IPS-NIHi11 (cell line): ENCODE data around the gene BLID.

Source experiments
- DNase-seq: peaks from one replicate; pipeline ENCODE4 v3.0.0; 2012; ENCODE audit warnings: mixed read lengths, low spot score

The BLID gene

GRCh38 chr11:122081073-122081472 lies 34.9 kb downstream of the BLID start:
- DNase-seq, result no peak

DNA sequence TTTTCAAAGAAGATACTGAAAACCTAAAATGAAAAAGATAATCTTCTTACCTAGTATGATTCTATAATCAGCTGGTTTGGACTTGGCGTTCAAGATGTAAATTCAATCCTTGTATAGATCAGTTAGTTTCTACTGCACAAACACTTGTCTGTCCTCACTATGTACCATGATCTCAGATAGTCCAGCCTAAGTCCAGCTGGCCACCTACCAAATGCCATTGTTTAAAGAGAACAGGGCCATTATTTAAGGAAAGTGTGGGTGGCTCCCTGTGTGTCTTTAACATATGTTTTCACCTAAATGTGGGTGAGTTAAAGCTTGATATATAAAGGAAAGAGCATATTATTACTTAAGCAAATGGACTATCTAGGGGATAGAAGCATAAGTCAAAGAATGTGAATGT lies 38.6 kb downstream of the BLID start:
- DNase-seq, result no peak

DNA sequence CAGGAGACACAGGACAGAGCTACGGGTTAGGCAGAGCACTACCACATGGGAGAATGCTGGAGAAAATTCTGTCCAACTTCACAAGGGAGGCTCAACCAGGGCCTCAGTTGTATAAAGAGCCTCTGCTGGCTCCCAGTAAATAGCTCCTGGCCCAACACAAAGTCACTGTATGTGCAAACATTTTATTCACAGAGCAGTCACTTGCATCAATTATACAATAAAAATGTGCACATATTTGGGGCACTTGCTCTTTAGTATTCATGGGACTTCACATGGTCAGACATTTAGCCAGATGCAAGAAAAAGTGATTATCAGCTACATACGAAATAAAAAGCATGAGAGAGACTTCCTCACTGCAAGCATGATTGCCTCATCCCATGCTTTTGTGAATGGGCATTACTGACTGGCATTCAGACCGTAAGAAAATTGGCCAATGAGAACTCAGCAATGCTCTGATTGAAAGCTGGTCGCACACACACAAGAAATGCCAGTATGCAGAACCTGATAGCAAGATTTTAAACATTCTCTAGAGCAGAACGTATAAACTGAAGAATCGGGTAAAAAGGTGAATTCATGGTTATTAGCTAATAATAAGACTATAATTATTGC lies 39.4 kb downstream of the BLID start:
- no peak for DNase-seq

DNA sequence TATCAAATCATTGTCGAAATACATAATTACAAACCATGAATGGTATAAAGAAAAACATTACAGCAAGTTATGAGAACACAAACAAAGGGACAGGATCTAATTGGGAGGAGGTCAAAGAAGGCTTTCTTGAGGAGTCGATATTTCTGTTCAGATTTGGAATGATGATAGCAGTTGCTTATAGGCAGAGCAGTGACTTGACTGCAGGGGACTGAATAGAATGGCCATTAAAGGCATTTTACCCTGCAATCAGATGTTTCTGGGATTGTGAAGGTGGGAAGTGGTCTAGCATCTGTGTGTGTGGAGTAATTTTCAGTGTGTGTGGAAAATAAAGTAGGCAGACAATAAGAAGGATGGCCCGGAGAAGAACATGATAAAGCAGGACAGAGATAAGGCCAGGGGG lies 41.0 kb downstream of the BLID start:
- DNase-seq, result no peak

GRCh38 chr11:122074022-122074421 lies 42.0 kb downstream of the BLID start:
- DNase-seq, result no peak

DNA sequence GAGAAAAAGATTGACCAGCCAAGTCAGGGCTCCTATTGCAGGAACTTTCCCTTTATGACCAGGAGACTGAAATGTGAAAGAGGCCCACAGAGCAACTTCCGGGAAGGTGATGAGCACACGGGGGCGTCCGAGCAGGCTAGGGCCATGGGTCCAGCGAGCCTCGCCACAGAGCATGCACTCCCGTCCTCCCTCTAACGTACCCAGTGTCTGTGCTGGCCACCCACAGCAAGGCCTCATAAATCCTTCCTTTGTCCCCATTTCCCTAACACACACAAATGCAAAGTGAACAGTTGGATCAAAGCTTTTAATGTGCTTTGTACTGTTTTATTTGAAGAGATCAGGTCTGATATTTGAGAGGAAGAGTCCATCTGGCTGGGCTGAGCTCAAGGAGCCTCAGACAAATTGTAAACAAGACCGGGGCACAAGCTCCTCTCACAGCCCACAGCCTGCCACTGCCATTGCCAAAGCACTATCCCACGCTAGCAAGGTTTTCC lies 44.3 kb downstream of the BLID start:
- DNase-seq, result peak; percentile 27

DNA sequence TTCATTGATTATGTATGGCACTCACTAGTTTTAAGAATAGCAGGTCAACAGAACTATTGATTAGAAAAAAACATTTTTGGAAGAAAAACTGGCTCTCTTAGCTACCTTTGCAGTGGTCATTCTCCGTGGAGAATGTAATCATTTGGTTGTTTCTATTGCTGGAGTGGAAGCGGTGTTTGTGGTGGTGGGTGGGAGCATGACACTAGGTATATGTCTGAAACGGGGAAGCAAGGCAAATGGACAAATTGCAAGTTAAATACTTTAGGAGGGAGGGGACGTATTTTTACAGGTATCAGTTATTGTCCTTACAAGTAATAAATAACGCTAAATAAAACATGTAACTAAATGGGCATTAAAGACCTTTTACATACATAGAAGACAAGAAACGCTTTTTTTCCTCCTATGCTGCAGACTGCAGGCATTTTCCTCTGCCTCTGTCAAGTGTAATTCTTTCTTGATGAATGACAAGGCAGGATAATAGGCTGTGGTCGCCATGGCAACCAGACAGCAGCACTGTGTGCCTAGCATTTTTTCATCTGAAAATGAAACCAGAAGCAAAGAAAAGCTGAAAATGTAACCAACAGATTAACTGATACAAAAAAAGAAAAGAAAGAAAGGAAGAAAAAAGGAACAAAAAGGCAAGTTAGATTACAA lies 46.2 kb downstream of the BLID start:
- peak; percentile 65 for DNase-seq

DNA sequence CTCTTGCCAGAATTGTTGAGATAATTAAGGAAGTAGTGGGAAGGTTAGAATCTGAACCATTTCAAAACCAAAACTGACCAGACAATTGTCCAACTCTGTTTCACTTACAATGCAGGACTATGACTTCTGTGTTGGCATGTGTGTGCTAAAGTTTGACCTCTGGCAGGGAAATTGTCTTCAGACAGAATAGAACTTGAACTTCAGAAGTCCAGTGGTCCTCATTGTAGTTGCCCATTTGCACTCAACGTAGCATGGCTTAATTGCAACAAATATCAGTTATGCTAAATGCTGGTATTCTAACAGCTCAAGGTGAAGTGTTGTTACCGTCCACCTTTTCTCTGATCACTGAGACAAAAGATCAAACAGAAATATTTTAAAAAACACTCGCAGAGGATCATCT lies 47.2 kb downstream of the BLID start:
- DNase-seq, result no peak

DNA sequence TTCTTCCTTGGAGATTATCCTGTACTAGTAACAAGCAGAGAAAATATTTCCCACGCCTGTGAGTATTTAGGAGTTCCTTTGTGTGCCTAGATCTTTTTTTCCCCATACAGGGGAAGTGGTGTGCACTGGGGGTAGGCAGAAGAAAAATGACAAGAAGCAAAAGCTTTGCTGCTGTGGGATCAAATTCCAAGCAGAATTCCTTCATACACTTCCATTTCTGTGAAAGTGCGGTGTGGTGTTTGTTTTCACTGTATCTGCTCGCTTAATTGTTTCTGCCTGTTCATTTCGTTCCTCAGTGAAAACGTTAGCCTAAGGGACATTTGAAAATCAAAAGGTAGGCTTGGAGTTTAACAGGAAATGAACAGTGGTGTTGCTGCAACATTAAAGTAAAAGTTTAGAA lies 47.9 kb downstream of the BLID start:
- DNase-seq, result no peak
